ENCODE measurements around the gene RGL1.

RGL1 gene

DNA sequence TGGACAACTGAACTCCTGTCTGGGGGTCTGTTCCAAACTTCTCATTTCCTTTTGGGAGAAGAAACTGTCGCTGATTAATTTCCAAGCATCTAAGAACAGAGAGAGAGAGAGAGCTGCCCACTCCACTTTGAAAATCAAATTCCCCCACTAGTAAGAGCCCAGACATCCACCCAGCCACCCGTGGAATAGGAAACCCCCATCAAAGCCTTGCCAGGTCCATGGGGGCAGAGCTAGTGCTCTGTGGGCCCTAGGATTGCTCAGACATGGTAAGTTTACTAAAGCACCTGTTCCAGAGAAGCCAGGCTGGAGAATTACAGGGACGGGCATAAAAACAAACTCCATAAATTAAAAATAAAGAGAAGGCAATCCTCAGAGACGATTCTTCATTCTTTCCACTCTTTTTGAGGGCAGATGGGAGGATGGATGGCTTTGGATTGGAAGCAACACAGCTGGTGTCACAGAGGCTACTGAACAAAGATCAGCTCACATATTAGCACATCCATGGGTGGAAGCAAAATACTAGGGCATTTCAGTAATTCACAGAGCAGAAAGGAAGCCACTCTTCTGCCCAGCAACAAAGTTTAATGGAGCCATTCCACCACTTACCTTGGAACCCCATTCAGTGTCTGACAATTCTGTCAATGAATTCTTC lies 128.7 kb downstream of the RGL1 start:
- no peak for DNase-seq (ENCODE audit: low spot score in 2 of 2)
- Mint-ChIP-seq H3K27me3 (no peaks in the 10 kb centered on the region), H3K4me3 (no peak overlapping the region), H3K27ac (ENCODE audit: low read depth) (peak overlapping the region; percentile 61), H3K9me3 (no peaks in the 10 kb centered on the region), H3K4me1 (no peaks in the 10 kb centered on the region), H3K36me3 (ENCODE audit: insufficient read depth) (peaks cover 2% of the 10 kb centered on the region)
- no peak for ATAC-seq (replicated peaks; ENCODE audit: extremely low read depth, poor library complexity, severe bottlenecking)

DNA sequence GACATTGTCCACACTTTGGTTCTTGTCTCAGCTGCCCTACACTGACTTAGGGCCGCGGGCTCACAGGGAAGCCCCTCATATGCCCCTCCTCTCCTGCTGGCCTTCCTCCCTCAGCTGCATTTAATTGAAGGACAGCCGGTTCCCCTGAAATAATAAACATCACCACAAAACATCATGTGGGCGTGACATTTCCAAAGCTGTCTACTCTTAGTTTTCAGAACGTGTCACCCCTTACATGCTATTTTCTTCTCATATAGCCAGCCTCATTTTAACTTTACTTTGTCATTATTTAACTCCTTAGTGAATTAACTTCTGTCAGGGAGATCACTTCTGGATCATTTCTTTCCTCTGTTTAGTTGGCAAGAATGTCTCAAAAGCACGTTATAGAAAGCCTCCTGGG lies 129.4 kb downstream of the RGL1 start:
- no peak for ATAC-seq (replicated peaks; ENCODE audit: extremely low read depth, poor library complexity, severe bottlenecking)
- peaks cover 2% of the 10 kb centered on the region for H3K36me3 Mint-ChIP-seq (ENCODE audit: insufficient read depth)
- no peaks in the 10 kb centered on the region for H3K9me3 Mint-ChIP-seq
- no peak overlapping the region for H3K4me3 Mint-ChIP-seq
- no peaks in the 10 kb centered on the region for H3K27me3 Mint-ChIP-seq
- no peaks in the 10 kb centered on the region for H3K4me1 Mint-ChIP-seq
- no peak overlapping the region for H3K27ac Mint-ChIP-seq (ENCODE audit: low read depth)
- no peak for DNase-seq (ENCODE audit: low spot score in 2 of 2)

DNA sequence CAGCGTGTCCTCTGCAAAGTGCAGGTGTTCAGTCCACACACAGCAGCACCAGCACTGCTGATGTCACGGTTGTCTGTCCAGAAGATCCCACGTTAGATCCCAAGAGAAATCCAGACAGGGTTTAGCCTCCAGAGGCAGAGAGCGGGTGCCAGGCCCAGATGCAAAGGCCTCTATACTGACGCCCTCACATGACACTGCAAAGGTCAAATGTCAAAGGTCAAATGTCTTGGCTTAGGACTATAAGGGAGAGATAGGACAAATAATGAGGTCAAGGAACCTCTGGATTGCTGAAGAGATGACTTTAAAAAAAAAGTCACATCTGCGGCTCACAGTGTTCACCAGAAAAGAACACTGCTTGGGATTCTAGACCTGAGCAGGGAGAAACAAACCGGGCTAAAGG lies 131.1 kb downstream of the RGL1 start:
- Mint-ChIP-seq H3K36me3 (ENCODE audit: insufficient read depth) (peaks cover 2% of the 10 kb centered on the region), H3K4me1 (no peaks in the 10 kb centered on the region), H3K27me3 (no peaks in the 10 kb centered on the region), H3K9me3 (no peaks in the 10 kb centered on the region), H3K27ac (ENCODE audit: low read depth) (peak overlapping the region; percentile 63), H3K4me3 (no peak overlapping the region)
- no peak for DNase-seq (ENCODE audit: low spot score in 2 of 2)
- ATAC-seq (replicated peaks; ENCODE audit: extremely low read depth, poor library complexity, severe bottlenecking): no peak

DNA sequence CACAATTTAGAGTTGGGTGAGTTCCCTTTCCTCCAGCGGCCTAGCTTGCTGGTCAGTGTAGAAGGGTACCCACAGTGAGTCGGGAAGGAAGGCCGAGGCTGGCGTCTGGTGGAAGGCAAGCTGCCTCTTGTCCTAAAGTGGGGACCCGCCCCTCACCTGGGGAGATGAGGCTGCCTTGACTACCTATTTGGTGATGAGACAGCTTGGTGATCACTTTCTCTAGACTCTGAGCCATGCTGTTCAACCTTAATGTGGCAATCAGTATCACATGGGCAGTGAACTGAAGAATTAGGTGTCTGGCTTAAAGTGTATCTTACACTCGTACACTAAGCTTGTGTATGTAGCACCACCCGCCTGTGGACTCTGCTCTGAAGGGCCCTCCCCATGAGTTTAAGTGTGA lies 131.9 kb downstream of the RGL1 start:
- no peaks in the 10 kb centered on the region for H3K4me1 Mint-ChIP-seq
- no peak overlapping the region for H3K27ac Mint-ChIP-seq (ENCODE audit: low read depth)
- H3K4me3 Mint-ChIP-seq: no peak overlapping the region
- no peaks in the 10 kb centered on the region for H3K27me3 Mint-ChIP-seq
- DNase-seq (ENCODE audit: low spot score in 2 of 2) (no peak), ATAC-seq (replicated peaks; ENCODE audit: extremely low read depth, poor library complexity, severe bottlenecking) (no peak)
- H3K9me3 Mint-ChIP-seq: no peaks in the 10 kb centered on the region
- H3K36me3 Mint-ChIP-seq (ENCODE audit: insufficient read depth): peaks cover 2% of the 10 kb centered on the region

DNA sequence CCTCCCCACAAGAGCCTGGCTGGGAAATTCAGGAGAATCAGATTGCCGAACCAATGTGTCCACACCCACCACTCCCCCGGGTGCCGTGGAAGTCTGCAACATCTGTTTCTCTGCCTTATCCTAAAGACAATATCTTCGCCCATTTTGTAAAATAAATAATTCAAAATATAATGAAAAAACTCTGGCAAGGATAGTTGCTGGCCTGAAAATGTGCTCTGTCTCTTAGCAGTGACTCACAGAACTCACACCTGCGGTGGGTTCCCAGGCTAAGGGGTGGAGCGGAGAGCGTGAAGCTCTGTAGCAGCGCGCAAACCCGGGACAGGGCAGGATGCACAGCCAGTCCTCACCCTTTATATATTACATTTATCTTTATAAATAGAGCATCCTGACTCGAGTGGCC lies 132.7 kb downstream of the RGL1 start:
- no peak overlapping the region for H3K27ac Mint-ChIP-seq (ENCODE audit: low read depth)
- peaks cover 2% of the 10 kb centered on the region for H3K36me3 Mint-ChIP-seq (ENCODE audit: insufficient read depth)
- no peaks in the 10 kb centered on the region for H3K9me3 Mint-ChIP-seq
- H3K4me3 Mint-ChIP-seq: no peak overlapping the region
- DNase-seq (ENCODE audit: low spot score in 2 of 2) (no peak), ATAC-seq (replicated peaks; ENCODE audit: extremely low read depth, poor library complexity, severe bottlenecking) (no peak)
- H3K27me3 Mint-ChIP-seq: no peaks in the 10 kb centered on the region
- no peaks in the 10 kb centered on the region for H3K4me1 Mint-ChIP-seq

DNA sequence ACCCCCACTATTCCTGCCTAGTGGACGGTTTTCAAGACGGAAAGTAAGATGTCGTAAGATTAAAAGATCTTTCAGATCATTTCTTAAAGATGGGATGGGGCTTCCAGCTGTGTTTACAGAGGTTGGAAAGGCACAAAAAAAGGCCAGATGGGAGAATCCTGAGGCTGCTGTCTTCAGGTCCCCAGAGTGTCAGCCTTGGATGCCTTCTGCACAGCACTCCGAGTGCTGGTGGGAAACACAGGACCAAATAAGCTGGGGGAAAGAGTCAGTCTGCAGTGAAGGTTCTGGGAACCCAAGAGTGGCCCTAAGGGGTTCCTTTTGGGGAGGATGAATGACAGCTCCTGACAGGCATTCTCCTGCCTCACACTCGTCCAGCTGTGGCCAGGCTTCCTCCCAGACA lies 136.1 kb downstream of the RGL1 start:
- Mint-ChIP-seq H3K4me1 (no peaks in the 10 kb centered on the region), H3K27me3 (no peaks in the 10 kb centered on the region), H3K4me3 (no peak overlapping the region), H3K9me3 (no peaks in the 10 kb centered on the region), H3K27ac (ENCODE audit: low read depth) (no peak overlapping the region), H3K36me3 (ENCODE audit: insufficient read depth) (peaks cover under 1% of the 10 kb centered on the region)
- DNase-seq (ENCODE audit: low spot score in 2 of 2) (no peak), ATAC-seq (replicated peaks; ENCODE audit: extremely low read depth, poor library complexity, severe bottlenecking) (no peak)

DNA sequence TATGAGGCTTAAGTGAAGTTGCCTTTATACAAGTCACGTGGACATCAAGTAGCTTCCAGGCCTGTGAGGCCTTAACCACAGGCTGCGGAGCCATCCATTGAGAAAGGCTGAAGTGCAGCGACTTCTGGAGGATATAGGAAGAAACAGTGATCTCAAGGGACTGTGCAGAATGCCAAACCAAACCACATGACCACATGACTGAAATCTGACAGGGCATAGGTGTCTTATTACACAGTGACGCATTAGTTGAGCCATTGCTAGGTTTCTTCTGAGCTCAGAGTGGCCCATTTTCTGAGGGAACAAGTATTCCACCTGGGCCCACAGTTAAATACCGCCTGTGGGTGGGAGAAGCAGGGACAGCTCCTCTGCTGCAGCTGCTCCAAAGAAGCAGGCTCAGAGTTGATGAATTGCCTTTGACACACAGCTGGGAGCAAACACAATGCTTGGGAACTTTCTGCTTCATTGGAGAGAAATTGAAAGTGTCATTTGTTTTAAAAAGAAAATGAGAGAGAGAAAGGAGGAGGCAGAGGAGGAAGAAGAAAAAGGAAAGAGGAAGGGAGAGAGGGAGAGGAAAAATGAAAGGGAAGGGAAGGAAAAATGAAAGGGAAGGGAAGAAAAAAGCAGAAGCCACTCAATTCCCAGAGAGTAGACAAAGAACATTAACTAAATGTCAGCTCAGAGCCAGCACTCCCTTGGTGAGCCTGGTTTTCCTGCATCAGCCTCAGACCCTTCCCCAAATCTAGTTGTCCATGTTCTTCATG lies 138.2 kb downstream of the RGL1 start:
- no peaks in the 10 kb centered on the region for H3K27me3 Mint-ChIP-seq
- H3K36me3 Mint-ChIP-seq (ENCODE audit: insufficient read depth): no peaks in the 10 kb centered on the region
- no peak overlapping the region for H3K4me3 Mint-ChIP-seq
- H3K9me3 Mint-ChIP-seq: no peaks in the 10 kb centered on the region
- no peaks in the 10 kb centered on the region for H3K4me1 Mint-ChIP-seq
- H3K27ac Mint-ChIP-seq (ENCODE audit: low read depth): peak overlapping the region; percentile 22
- ATAC-seq (replicated peaks; ENCODE audit: extremely low read depth, poor library complexity, severe bottlenecking) (no peak), DNase-seq (ENCODE audit: low spot score in 2 of 2) (no peak)

DNA sequence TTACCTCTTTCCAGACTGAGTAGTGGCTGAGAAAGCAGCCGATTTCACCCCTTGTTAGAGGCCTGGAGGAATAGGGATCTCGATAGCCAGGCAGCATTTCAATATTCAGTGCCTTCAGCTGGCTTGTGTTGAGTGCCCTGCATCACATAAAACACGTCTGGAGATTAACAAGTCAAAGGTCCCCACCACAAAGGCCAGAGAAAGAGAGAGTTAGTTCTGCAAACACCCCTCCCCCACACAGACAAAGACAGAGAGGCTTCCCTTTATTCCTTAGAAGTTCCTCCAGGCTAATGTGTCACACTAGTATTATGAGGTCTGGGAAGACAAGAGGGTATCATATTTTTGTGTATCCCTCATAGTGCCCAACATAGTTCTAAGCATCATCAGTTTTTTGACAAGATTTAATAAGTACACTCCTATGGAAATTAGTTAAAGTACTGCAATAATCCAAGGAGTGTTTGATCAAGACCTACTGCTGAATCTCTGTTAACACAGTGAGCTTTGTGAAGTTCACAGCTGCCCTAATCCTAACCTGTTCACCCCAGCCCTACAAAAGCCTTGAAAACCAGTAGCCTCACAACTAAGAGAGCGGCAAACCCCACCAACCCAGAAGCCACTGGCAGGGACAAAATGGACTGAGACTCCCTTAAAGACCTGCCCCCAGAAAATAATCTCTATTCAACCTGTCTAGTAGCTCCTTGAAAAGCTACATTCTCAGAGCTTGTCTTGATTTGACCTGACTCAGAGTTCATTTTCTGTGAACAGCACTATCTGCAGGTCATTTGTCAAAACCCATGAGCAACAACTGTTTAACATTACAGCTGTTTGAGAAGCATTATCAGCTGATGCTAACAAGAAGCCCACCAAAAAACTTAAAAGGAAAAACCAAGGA lies 140.8 kb downstream of the RGL1 start:
- ATAC-seq (replicated peaks; ENCODE audit: extremely low read depth, poor library complexity, severe bottlenecking) (no peak), DNase-seq (ENCODE audit: low spot score in 2 of 2) (no peak)
- Mint-ChIP-seq H3K9me3 (no peaks in the 10 kb centered on the region), H3K36me3 (ENCODE audit: insufficient read depth) (no peaks in the 10 kb centered on the region), H3K27me3 (no peaks in the 10 kb centered on the region), H3K4me1 (no peaks in the 10 kb centered on the region), H3K4me3 (no peak overlapping the region), H3K27ac (ENCODE audit: low read depth) (no peak overlapping the region)

DNA sequence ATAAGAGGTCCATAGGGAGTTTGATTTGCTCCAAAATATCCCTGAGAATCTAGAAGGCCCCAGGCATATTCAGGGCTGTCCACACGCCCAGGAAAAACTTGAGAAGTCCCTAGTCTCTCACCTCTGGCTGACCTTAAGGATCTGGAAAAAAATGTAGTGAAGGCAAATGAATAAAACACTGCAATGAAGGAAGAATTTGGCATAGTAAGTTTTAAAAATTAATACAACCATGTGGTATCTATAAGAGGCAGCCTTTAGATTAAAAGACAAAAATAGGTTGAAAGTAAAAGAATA lies 141.3 kb downstream of the RGL1 start:
- H3K27ac Mint-ChIP-seq (ENCODE audit: low read depth): no peak overlapping the region

DNA sequence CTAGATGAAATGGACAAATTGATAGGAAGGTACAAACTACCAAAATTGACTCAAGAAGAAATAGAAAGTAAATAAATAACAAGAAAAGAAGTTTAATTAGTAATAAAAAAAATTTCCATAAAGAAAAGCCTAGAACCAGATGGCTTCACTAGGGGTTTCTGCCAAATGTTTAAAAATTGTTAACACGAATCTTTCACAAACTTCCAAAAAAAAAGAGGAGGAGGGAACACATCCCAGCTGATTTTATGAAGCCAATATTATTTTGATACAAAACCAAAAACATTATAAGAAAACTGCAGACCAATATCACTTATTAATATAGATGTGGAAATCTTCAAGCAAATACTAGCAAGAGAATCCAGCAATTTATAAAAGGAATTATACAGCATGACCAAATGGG lies 143.1 kb downstream of the RGL1 start:
- Mint-ChIP-seq H3K4me3 (no peak overlapping the region), H3K36me3 (ENCODE audit: insufficient read depth) (no peaks in the 10 kb centered on the region), H3K27ac (ENCODE audit: low read depth) (no peak overlapping the region), H3K4me1 (no peaks in the 10 kb centered on the region), H3K27me3 (no peaks in the 10 kb centered on the region), H3K9me3 (no peaks in the 10 kb centered on the region)
- DNase-seq (ENCODE audit: low spot score in 2 of 2): no peak
- ATAC-seq (replicated peaks; ENCODE audit: extremely low read depth, poor library complexity, severe bottlenecking): no peak

More for the DNA sequence above, 141.3 kb downstream of the RGL1 start:
- no peak for DNase-seq (ENCODE audit: low spot score in 2 of 2)
- Mint-ChIP-seq H3K9me3 (no peaks in the 10 kb centered on the region), H3K4me3 (no peak overlapping the region), H3K4me1 (no peaks in the 10 kb centered on the region), H3K36me3 (ENCODE audit: insufficient read depth) (no peaks in the 10 kb centered on the region), H3K27me3 (no peaks in the 10 kb centered on the region)
- ATAC-seq (replicated peaks; ENCODE audit: extremely low read depth, poor library complexity, severe bottlenecking): no peak

DNA sequence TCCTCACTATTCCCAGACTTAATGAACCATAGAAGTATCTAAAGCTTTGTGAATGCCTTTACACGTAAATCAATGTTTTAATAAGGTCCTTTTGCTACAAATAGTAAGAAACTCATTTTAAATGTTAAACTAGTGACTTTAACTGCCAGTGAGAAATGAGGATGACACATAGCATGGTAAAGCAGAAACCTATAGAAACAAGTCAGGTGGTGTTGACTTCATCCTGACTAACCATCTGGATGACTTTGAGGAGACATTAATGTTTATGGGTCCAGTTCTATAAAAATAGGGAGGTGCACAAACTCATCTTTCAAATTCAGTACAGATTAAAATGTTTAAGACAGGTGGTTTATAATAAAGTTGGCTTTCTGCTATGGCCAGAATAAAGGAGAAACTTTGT lies 147.2 kb downstream of the RGL1 start:
- Mint-ChIP-seq H3K9me3 (no peaks in the 10 kb centered on the region), H3K36me3 (ENCODE audit: insufficient read depth) (no peaks in the 10 kb centered on the region), H3K27ac (ENCODE audit: low read depth) (no peak overlapping the region), H3K4me3 (no peak overlapping the region), H3K4me1 (peaks cover 9% of the 10 kb centered on the region), H3K27me3 (no peaks in the 10 kb centered on the region)
- ATAC-seq (replicated peaks; ENCODE audit: extremely low read depth, poor library complexity, severe bottlenecking) (no peak), DNase-seq (ENCODE audit: low spot score in 2 of 2) (no peak)

DNA sequence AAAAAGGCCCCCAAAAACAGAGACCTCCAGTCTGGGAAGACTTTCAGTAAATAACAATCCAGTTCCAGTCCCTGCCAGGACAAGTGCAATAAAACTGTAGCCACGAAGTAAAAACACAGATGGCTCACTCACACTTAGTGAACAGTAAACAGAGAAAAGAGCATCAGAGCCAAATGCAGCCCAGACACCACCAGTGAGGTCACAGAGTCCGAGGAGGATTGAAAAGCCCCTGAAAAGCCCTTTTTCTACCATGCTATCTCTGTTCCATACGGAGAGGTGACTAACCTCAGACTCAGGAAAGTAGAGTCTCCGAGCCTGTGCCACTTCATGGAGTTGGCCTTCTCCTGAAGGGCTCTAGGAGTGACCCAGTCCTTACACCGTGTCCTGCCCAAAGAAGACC lies 148.1 kb downstream of the RGL1 start:
- H3K4me3 Mint-ChIP-seq: no peak overlapping the region
- ATAC-seq (replicated peaks; ENCODE audit: extremely low read depth, poor library complexity, severe bottlenecking) (no peak), DNase-seq (ENCODE audit: low spot score in 2 of 2) (no peak)
- no peaks in the 10 kb centered on the region for H3K36me3 Mint-ChIP-seq (ENCODE audit: insufficient read depth)
- H3K27me3 Mint-ChIP-seq: no peaks in the 10 kb centered on the region
- no peaks in the 10 kb centered on the region for H3K9me3 Mint-ChIP-seq
- H3K27ac Mint-ChIP-seq (ENCODE audit: low read depth): no peak overlapping the region
- H3K4me1 Mint-ChIP-seq: peaks cover 9% of the 10 kb centered on the region

DNA sequence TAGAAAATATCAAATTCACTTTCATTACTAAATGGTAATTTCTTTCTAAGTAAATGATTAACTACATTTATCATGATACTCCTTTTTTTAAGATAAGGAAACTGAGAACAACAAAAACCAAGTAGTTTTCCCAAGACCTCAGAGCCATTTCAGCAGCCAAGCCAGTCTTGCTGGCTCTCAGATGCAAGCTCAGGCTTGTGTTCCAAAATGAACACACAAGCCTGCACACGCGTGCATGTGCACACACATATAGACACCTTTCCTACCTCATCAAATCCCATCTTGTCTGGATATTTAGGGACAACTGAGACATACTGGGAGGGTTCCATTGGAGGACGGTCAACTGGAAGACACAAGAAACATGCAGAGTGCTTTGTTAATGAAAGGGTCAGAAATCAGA lies 149.6 kb downstream of the RGL1 start:
- ATAC-seq (replicated peaks; ENCODE audit: extremely low read depth, poor library complexity, severe bottlenecking) (no peak), DNase-seq (ENCODE audit: low spot score in 2 of 2) (no peak)
- Mint-ChIP-seq H3K4me3 (no peak overlapping the region), H3K36me3 (ENCODE audit: insufficient read depth) (no peaks in the 10 kb centered on the region), H3K4me1 (peaks cover 9% of the 10 kb centered on the region), H3K27ac (ENCODE audit: low read depth) (peak overlapping the region; percentile 72), H3K27me3 (no peaks in the 10 kb centered on the region), H3K9me3 (no peaks in the 10 kb centered on the region)

All from central memory CD8-positive, alpha-beta T cell (primary cell).